ENCODE measurements around the gene OGA. TPM values are rescaled to one million over a fixed set of nuclear protein-coding genes. Genes with fewer than 3 reads are reported as not detected.

OGA gene
- total and polyA plus RNA-seq, 2 experiments from 2014 or later, result 42.5 to 78.0 TPM

DNA sequence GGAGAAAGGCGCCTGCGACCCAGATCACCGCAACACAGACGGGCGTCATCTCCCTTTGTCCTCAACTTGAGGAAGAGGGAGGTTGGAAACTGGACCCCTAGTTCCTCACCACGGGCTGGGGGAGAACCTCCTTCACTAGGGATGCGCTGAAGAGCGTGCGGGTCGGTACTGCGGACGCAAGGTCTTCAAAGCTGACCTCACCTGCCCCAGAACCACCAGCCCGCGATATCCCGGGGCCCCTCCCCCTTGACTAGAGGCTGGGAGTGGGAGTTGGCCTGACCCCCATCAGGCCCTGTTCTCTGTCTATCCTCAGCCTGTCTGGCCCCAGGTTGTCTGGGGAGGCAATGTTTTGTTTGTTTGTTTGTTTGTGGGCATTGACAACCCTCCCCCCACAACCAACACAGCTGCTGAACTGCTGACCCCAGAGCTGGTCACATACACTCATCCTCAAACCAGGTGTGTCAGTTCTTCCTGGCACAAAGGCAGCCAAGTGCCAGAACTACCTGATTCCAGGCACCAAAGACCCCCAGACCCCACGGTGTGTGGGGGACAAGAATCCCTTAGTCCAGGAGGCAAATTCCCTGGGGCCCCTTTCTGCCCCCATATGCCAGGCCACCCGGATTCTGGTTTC lies 37.9 kb downstream of the OGA start:
- Histone ChIP-seq H3K27me3 (replicated peaks; ENCODE audit: insufficient read depth) (peaks cover 1% of the 10 kb centered on the region; the same call in 1 of the 2 replicates), H3F3A (ENCODE audit: insufficient read depth) (peaks cover 26% of the 10 kb centered on the region), H3K79me2 (ENCODE audit: insufficient read depth) (0 out of 2 replicates have a peak, but pooled peaks cover 8% of the 10 kb centered on the region), H3K4me2 (ENCODE audit: unreplicated experiment) (peak overlapping the region; percentile 54), H3K36me3 (ENCODE audit: low read depth) (peaks cover 10% of the 10 kb centered on the region; the same call in 1 of the 2 replicates), H4K20me1 (ENCODE audit: insufficient read depth) (no peaks in the 10 kb centered on the region), H3K27ac (no peak overlapping the region), H2AFZ (0 out of 2 replicates have a peak overlapping the region, but pooled peaks have one; percentile 45), H3K9me2 (ENCODE audit: insufficient read depth) (no peaks in the 10 kb centered on the region), H3K9me3 (ENCODE audit: low read depth) (no peaks in the 10 kb centered on the region), H3K9ac (no peak overlapping the region), H3K4me1 (ENCODE audit: insufficient read depth) (peaks cover 8% of the 10 kb centered on the region; the same call in 1 of the 2 replicates), H3K4me3 (peak overlapping the region; percentile 54)
- DNase-seq, result no peak
- no peak for TF ChIP-seq EZH2 (IDR thresholded peaks at IDR 0.05; ENCODE audit: insufficient read depth, poor library complexity, severe bottlenecking)
- no peak for TF ChIP-seq EZH2phosphoT487 (IDR thresholded peaks at IDR 0.05; ENCODE audit: insufficient read depth, low read depth)
- 29 to 32% methylated on average over 15 to 17 of the region's 17 CpGs for WGBS, 2 experiments (ENCODE audit: low coverage in 1 of 2, low lambda C conversion rate in 2 of 2, missing lambda C conversion rate in 2 of 2)
- in situ Hi-C loops (cut with MboI), result loop anchor here (10.0 kb wide), 1 partner anchor 176 kb away; no protein-coding TSS in a partner anchor

DNA sequence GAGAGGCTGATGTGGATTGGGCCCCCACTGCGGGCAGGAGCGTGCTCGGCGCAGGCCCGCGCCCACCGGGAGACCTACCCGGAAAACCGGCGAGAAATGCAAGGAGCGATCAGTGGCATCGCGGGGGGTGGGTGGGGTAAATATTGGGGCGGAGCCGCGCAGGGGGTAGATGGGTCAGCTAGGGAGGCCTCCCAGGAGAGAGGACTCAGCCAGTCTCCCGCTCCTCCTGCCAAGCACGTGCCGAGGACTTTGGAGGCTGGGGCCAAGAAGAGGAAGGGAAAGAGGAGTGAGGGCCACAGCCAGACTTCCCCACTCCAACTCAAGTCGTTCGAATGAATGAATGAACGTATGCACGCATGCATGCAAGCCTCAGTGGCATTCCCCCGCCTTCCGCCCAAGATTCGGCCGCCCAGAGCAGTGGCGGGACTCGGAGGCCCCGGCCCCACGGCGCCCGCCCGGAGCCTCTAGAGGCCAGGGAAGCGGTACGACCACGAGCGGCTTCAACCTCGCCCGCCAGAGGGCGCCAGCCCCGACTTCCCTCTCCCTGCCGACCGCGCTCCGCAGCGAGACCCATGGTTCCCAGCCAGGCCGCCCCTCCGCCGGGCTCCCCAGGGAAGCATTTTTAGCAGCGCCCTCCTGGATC lies 38.6 kb downstream of the OGA start:
- H3F3A ChIP-seq (ENCODE audit: insufficient read depth), result peaks cover 19% of the 10 kb centered on the region
- no peak for TF ChIP-seq EZH2phosphoT487 (IDR thresholded peaks at IDR 0.05; ENCODE audit: insufficient read depth, low read depth)
- peak; percentile 51 for TF ChIP-seq EZH2 (IDR thresholded peaks at IDR 0.05; ENCODE audit: insufficient read depth, poor library complexity, severe bottlenecking)
- no peaks in the 10 kb centered on the region for H3K9me2 ChIP-seq (ENCODE audit: insufficient read depth)
- peaks cover 8% of the 10 kb centered on the region for H3K27me3 ChIP-seq (replicated peaks; ENCODE audit: insufficient read depth)
- no peaks in the 10 kb centered on the region for H4K20me1 ChIP-seq (ENCODE audit: insufficient read depth)
- peak overlapping the region; percentile 54 for H3K4me2 ChIP-seq (ENCODE audit: unreplicated experiment)
- DNase-seq, result peak; percentile 81
- peak overlapping the region; percentile 45 for H2AFZ ChIP-seq
- no peak overlapping the region for H3K9ac ChIP-seq
- H3K4me3 ChIP-seq, result peak overlapping the region; percentile 54
- WGBS, 2 experiments (ENCODE audit: low coverage in 1 of 2, low lambda C conversion rate in 2 of 2, missing lambda C conversion rate in 2 of 2), result 2 to 4% methylated on average over 44 to 47 of the region's 51 CpGs
- H3K36me3 ChIP-seq (ENCODE audit: low read depth), result peaks cover 3% of the 10 kb centered on the region; the same call in 1 of the 2 replicates
- in situ Hi-C loops (cut with MboI), result loop anchor here (10.0 kb wide), 1 partner anchor 175 kb away; no protein-coding TSS in a partner anchor
- peaks cover 8% of the 10 kb centered on the region; the same call in 1 of the 2 replicates for H3K4me1 ChIP-seq (ENCODE audit: insufficient read depth)
- no peak overlapping the region for H3K27ac ChIP-seq
- H3K79me2 ChIP-seq (ENCODE audit: insufficient read depth), result 0 out of 2 replicates have a peak, but pooled peaks cover 1% of the 10 kb centered on the region
- no peaks in the 10 kb centered on the region for H3K9me3 ChIP-seq (ENCODE audit: low read depth)

DNA sequence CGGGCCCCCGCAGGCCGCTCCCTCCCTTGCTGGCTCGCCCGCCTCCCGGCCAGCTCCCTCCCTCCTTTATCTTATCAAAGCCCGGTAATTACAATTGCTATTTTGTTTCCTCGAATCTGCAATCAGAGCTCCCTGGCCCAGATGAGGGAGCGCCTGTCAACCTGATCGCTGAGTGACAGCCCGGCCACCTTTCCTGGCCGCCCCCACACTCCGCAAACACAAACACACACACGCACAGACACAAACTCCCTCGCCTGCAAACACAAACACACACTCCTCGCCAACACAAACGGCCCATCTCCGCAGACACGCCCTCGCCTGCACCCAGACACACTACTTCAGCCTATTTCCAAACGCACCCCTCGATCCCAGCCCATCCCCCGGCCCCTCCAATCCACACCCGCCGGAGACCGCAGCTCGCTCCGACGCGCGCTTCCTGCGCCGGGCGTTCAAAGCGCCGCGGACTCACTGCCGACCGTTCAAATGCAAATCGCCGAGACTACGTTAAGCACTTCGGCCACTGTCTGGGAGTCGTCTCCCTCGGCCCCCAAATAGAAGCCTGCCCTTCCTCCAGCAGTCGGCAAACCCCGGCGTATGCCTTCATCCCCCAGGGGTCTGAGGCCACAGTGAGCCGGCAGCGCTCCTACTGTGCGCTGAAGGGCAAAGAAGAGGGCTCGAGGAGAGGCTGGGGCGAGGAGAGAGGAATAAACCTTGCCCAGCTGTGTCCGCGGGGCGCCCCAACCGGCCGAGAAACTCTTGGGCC lies 39.3 kb downstream of the OGA start:
- Histone ChIP-seq H2AFZ (peak overlapping the region; percentile 45), H3K9ac (no peak overlapping the region), H3K9me3 (ENCODE audit: low read depth) (no peaks in the 10 kb centered on the region), H4K20me1 (ENCODE audit: insufficient read depth) (no peaks in the 10 kb centered on the region), H3K27me3 (replicated peaks; ENCODE audit: insufficient read depth) (peaks cover 15% of the 10 kb centered on the region), H3K4me2 (ENCODE audit: unreplicated experiment) (peak overlapping the region; percentile 54), H3K4me3 (peak overlapping the region; percentile 54), H3F3A (ENCODE audit: insufficient read depth) (peaks cover 12% of the 10 kb centered on the region), H3K36me3 (ENCODE audit: low read depth) (no peaks in the 10 kb centered on the region), H3K79me2 (ENCODE audit: insufficient read depth) (no peaks in the 10 kb centered on the region), H3K27ac (no peak overlapping the region), H3K9me2 (ENCODE audit: insufficient read depth) (no peaks in the 10 kb centered on the region), H3K4me1 (ENCODE audit: insufficient read depth) (peaks cover 5% of the 10 kb centered on the region; the same call in 1 of the 2 replicates)
- TF ChIP-seq EZH2 (IDR thresholded peaks at IDR 0.05; ENCODE audit: insufficient read depth, poor library complexity, severe bottlenecking) (no peak), EZH2phosphoT487 (IDR thresholded peaks at IDR 0.05; ENCODE audit: insufficient read depth, low read depth) (no peak)
- in situ Hi-C loops (cut with MboI), result no loop called here
- DNase-seq, result peak; percentile 60
- 26 to 37% methylated on average over 50 to 58 of the region's 58 CpGs for WGBS, 2 experiments (ENCODE audit: low coverage in 1 of 2, low lambda C conversion rate in 2 of 2, missing lambda C conversion rate in 2 of 2)

DNA sequence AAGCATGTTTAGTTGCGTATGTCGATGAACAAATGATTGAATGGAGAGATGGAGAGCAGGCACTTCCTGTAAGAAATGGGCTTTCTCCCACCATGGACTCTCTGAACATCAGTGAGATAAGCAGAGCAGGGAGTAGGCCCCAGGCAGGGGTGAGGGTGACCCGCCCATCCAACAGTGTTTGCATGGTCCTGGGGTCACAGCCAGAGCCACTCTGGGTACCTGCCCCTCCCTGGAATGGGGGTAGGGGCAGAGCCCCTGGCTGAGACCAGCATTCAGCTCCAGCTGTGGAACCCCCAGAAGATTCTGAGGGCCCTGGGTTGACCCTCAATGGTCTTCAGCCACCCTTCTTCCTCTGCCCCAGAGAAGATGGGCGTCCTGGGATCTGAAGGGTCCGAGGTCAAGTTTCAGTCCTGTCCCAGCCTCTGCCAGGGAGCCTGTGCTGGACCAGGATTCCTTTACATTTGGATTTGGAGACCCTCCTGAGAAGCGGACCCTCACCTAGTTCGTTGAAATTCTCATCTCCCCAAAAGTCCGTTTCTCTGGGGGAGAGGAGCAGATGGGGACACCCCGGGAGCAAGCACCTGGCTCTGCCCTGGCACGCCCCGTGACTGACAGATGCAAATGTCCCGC lies 40.0 kb downstream of the OGA start:
- no peak overlapping the region for H3K4me2 ChIP-seq (ENCODE audit: unreplicated experiment)
- H3K9ac ChIP-seq, result no peak overlapping the region
- no peaks in the 10 kb centered on the region for H3K79me2 ChIP-seq (ENCODE audit: insufficient read depth)
- H3F3A ChIP-seq (ENCODE audit: insufficient read depth), result peaks cover 6% of the 10 kb centered on the region
- H3K27ac ChIP-seq, result no peak overlapping the region
- H2AFZ ChIP-seq, result no peak overlapping the region
- H3K4me3 ChIP-seq, result no peak overlapping the region
- 88 to 95% methylated on average over 8 to 12 of the region's 12 CpGs for WGBS, 2 experiments (ENCODE audit: low coverage in 1 of 2, low lambda C conversion rate in 2 of 2, missing lambda C conversion rate in 2 of 2)
- H3K4me1 ChIP-seq (ENCODE audit: insufficient read depth), result no peaks in the 10 kb centered on the region; the same call in 1 of the 2 replicates
- in situ Hi-C loops (cut with MboI), result no loop called here
- peaks cover 22% of the 10 kb centered on the region for H3K27me3 ChIP-seq (replicated peaks; ENCODE audit: insufficient read depth)
- no peaks in the 10 kb centered on the region for H3K36me3 ChIP-seq (ENCODE audit: low read depth)
- no peaks in the 10 kb centered on the region for H4K20me1 ChIP-seq (ENCODE audit: insufficient read depth)
- no peaks in the 10 kb centered on the region for H3K9me2 ChIP-seq (ENCODE audit: insufficient read depth)
- no peaks in the 10 kb centered on the region for H3K9me3 ChIP-seq (ENCODE audit: low read depth)
- TF ChIP-seq EZH2phosphoT487 (IDR thresholded peaks at IDR 0.05; ENCODE audit: insufficient read depth, low read depth) (no peak), EZH2 (IDR thresholded peaks at IDR 0.05; ENCODE audit: insufficient read depth, poor library complexity, severe bottlenecking) (no peak)
- DNase-seq, result no peak
